ENCODE measurements around the gene COL27A1. TPM values are rescaled to one million over a fixed set of nuclear protein-coding genes. Genes with fewer than 3 reads are reported as not detected.

COL27A1 gene
- total RNA-seq, 1 experiment from 2014 or later: 37.0 TPM

GRCh38 chr9:114350636-114351401, 195.5 kb downstream of the COL27A1 start:
- Histone ChIP-seq H3K27me3 (replicated peaks; ENCODE audit: insufficient read depth, low read depth, low read length, poor library complexity) (no peaks in the 10 kb centered on the region), H3K36me3 (ENCODE audit: insufficient read depth, low read length, poor library complexity, severe bottlenecking) (peaks cover 63% of the 10 kb centered on the region), H3K4me3 (ENCODE audit: low read depth, low read length, poor library complexity, severe bottlenecking) (no peak overlapping the region), H3K4me1 (ENCODE audit: insufficient read depth, low read length, poor library complexity, severe bottlenecking) (peaks cover 15% of the 10 kb centered on the region), H3K9me3 (ENCODE audit: low read depth, low read length, poor library complexity, severe bottlenecking) (no peaks in the 10 kb centered on the region), H3K27ac (ENCODE audit: low read depth, low read length, poor library complexity, severe bottlenecking) (no peak overlapping the region)
- CTCF ChIA-PET: no interaction called here
- no peak for TF ChIP-seq EZH2 (IDR thresholded peaks at IDR 0.05; ENCODE audit: borderline replicate concordance, low read depth, low read length, poor library complexity, severe bottlenecking)
- no peak for TF ChIP-seq CTCF (conservative IDR thresholded peaks at IDR 0.05; ENCODE audit: low read depth, low read length)
- no TSS peak for BruUV-seq (replicated peaks)
- POLR2A ChIA-PET (ENCODE audit: low non-redundant PET): no interaction called here
- intact Hi-C loops (cut with micrococcal nuclease; ENCODE audit: unreplicated experiment): no loop called here
- no peak for DNase-seq (ENCODE audit: low spot score)

- H3K4me3 ChIP-seq (ENCODE audit: low read depth, low read length, poor library complexity, severe bottlenecking): no peak overlapping the region
- no peak overlapping the region for H3K27ac ChIP-seq (ENCODE audit: low read depth, low read length, poor library complexity, severe bottlenecking)
- H3K36me3 ChIP-seq (ENCODE audit: insufficient read depth, low read length, poor library complexity, severe bottlenecking): peaks cover 55% of the 10 kb centered on the region
- H3K9me3 ChIP-seq (ENCODE audit: low read depth, low read length, poor library complexity, severe bottlenecking): no peaks in the 10 kb centered on the region
- ChIA-PET CTCF (no interaction called here), POLR2A (ENCODE audit: low non-redundant PET) (no interaction called here)
- DNase-seq (ENCODE audit: low spot score): no peak
- intact Hi-C loops (cut with micrococcal nuclease; ENCODE audit: unreplicated experiment): no loop called here
- BruUV-seq (replicated peaks): no TSS peak
- H3K4me1 ChIP-seq (ENCODE audit: insufficient read depth, low read length, poor library complexity, severe bottlenecking): peaks cover 15% of the 10 kb centered on the region
- no peaks in the 10 kb centered on the region for H3K27me3 ChIP-seq (replicated peaks; ENCODE audit: insufficient read depth, low read depth, low read length, poor library complexity)
- no peak for TF ChIP-seq EZH2 (IDR thresholded peaks at IDR 0.05; ENCODE audit: borderline replicate concordance, low read depth, low read length, poor library complexity, severe bottlenecking)
These were observed 196.6 kb downstream of the COL27A1 start for GRCh38 chr9:114351932-114352331.

- ChIA-PET CTCF (no interaction called here), POLR2A (ENCODE audit: low non-redundant PET) (no interaction called here)
- Histone ChIP-seq H3K27ac (ENCODE audit: low read depth, low read length, poor library complexity, severe bottlenecking) (no peak overlapping the region), H3K36me3 (ENCODE audit: insufficient read depth, low read length, poor library complexity, severe bottlenecking) (peaks cover 54% of the 10 kb centered on the region), H3K4me3 (ENCODE audit: low read depth, low read length, poor library complexity, severe bottlenecking) (no peak overlapping the region), H3K4me1 (ENCODE audit: insufficient read depth, low read length, poor library complexity, severe bottlenecking) (no peaks in the 10 kb centered on the region), H3K27me3 (replicated peaks; ENCODE audit: insufficient read depth, low read depth, low read length, poor library complexity) (no peaks in the 10 kb centered on the region), H3K9me3 (ENCODE audit: low read depth, low read length, poor library complexity, severe bottlenecking) (no peaks in the 10 kb centered on the region)
- no TSS peak for BruUV-seq (replicated peaks)
- DNase-seq (ENCODE audit: low spot score): no peak
- intact Hi-C loops (cut with micrococcal nuclease; ENCODE audit: unreplicated experiment): no loop called here
- no peak for TF ChIP-seq EZH2 (IDR thresholded peaks at IDR 0.05; ENCODE audit: borderline replicate concordance, low read depth, low read length, poor library complexity, severe bottlenecking)
- no peak for TF ChIP-seq CTCF (conservative IDR thresholded peaks at IDR 0.05; ENCODE audit: low read depth, low read length)
These were observed 200.5 kb downstream of the COL27A1 start for GRCh38 chr9:114355821-114356220.

- CTCF ChIA-PET: no interaction called here
- Histone ChIP-seq H3K4me3 (ENCODE audit: low read depth, low read length, poor library complexity, severe bottlenecking) (no peak overlapping the region), H3K27me3 (replicated peaks; ENCODE audit: insufficient read depth, low read depth, low read length, poor library complexity) (no peaks in the 10 kb centered on the region), H3K4me1 (ENCODE audit: insufficient read depth, low read length, poor library complexity, severe bottlenecking) (no peaks in the 10 kb centered on the region), H3K9me3 (ENCODE audit: low read depth, low read length, poor library complexity, severe bottlenecking) (no peaks in the 10 kb centered on the region), H3K27ac (ENCODE audit: low read depth, low read length, poor library complexity, severe bottlenecking) (no peak overlapping the region), H3K36me3 (ENCODE audit: insufficient read depth, low read length, poor library complexity, severe bottlenecking) (peaks cover 59% of the 10 kb centered on the region)
- BruUV-seq (replicated peaks): no TSS peak
- TF ChIP-seq CTCF (conservative IDR thresholded peaks at IDR 0.05; ENCODE audit: low read depth, low read length) (no peak), EZH2 (IDR thresholded peaks at IDR 0.05; ENCODE audit: borderline replicate concordance, low read depth, low read length, poor library complexity, severe bottlenecking) (no peak)
- POLR2A ChIA-PET (ENCODE audit: low non-redundant PET): no interaction called here
- intact Hi-C loops (cut with micrococcal nuclease; ENCODE audit: unreplicated experiment): no loop called here
- no peak for DNase-seq (ENCODE audit: low spot score)
These were observed 201.5 kb downstream of the COL27A1 start for GRCh38 chr9:114356792-114357191.

Data from A673 (cell line).